Ishikawa (cell line): ENCODE data around the gene ADCY1.
A peak's percentile ranks its signal among the peaks of the same experiment; 100 is the strongest.

Experiments
- CEBPB ChIP-seq: IDR thresholded peaks from 2 replicates; pipeline ENCODE4 v1.6.1; 2012
- CREB1 ChIP-seq: IDR thresholded peaks from 2 replicates; pipeline ENCODE4 v1.6.1; 2012; ENCODE audit warnings: low read depth
- EGR1 ChIP-seq: IDR thresholded peaks from 2 replicates; pipeline ENCODE4 v1.6.1; 2012
- EP300 ChIP-seq: IDR thresholded peaks from 2 replicates; pipeline ENCODE4 v1.6.1; 2012; ENCODE audit warnings: borderline replicate concordance
- FOXM1 ChIP-seq: IDR thresholded peaks from 2 replicates; pipeline ENCODE4 v1.6.1; 2012; ENCODE audit warnings: low read depth, borderline replicate concordance
- MAX ChIP-seq: IDR thresholded peaks from 2 replicates; pipeline ENCODE4 v1.6.1; 2012
- NFIC ChIP-seq: IDR thresholded peaks from 2 replicates; pipeline ENCODE4 v1.6.1; 2012
- RAD21 ChIP-seq: IDR thresholded peaks from 2 replicates; pipeline ENCODE4 v1.6.1; 2012; ENCODE audit warnings: low read depth
- REST ChIP-seq: IDR thresholded peaks from 2 replicates; pipeline ENCODE4 v1.6.1; 2012; ENCODE audit warnings: low read depth, mild to moderate bottlenecking
- TAF1 ChIP-seq: IDR thresholded peaks from 2 replicates; pipeline ENCODE4 v1.6.1; 2012; ENCODE audit warnings: low read depth, mild to moderate bottlenecking
- TCF12 ChIP-seq: IDR thresholded peaks from 2 replicates; pipeline ENCODE4 v1.6.1; 2012; ENCODE audit warnings: low read depth
- TEAD4 ChIP-seq: IDR thresholded peaks from 2 replicates; pipeline ENCODE4 v1.6.1; 2012
- USF1 ChIP-seq: IDR thresholded peaks from 2 replicates; pipeline ENCODE4 v1.6.1; 2012
- YY1 ChIP-seq: IDR thresholded peaks from 2 replicates; pipeline ENCODE4 v1.6.1; 2012; ENCODE audit warnings: low read depth
- ZBTB7A ChIP-seq: IDR thresholded peaks from 2 replicates; pipeline ENCODE4 v1.6.1; 2012; ENCODE audit warnings: low read depth

ADCY1 gene

GRCh38 chr7:45662018-45662417 lies 87.8 kb downstream of the ADCY1 start:
- TF ChIP-seq TEAD4 (no peak), RAD21 (no peak), CREB1 (no peak), TCF12 (no peak), FOXM1 (no peak), CEBPB (no peak), USF1 (no peak), EGR1 (no peak), TAF1 (no peak), NFIC (no peak), MAX (no peak)

- TF ChIP-seq EP300 (no peak), REST (no peak), CEBPB (no peak), USF1 (no peak), TCF12 (no peak), EGR1 (no peak), TAF1 (no peak)
Observed at GRCh38 chr7:45662540-45663166, 88.5 kb downstream of the ADCY1 start.

- no peak for TF ChIP-seq YY1
- peak; percentile 57 for TF ChIP-seq RAD21
Observed at GRCh38 chr7:45663167-45663921, 89.2 kb downstream of the ADCY1 start.

- TF ChIP-seq CEBPB (no peak), CREB1 (no peak), RAD21 (no peak), EP300 (no peak), YY1 (no peak), ZBTB7A (no peak), FOXM1 (no peak), TAF1 (no peak), REST (no peak)
Observed at GRCh38 chr7:45663965-45664633, 89.9 kb downstream of the ADCY1 start.

- TF ChIP-seq USF1, result no peak
- no peak for TF ChIP-seq TCF12
- TF ChIP-seq REST, result no peak
- TF ChIP-seq YY1, result no peak
- TF ChIP-seq CREB1, result no peak
Observed at GRCh38 chr7:45665172-45665571, 91.0 kb downstream of the ADCY1 start.
